ENCODE data around the gene COX17. TPM values are rescaled to one million over a fixed set of nuclear protein-coding genes. Genes with fewer than 3 reads are reported as not detected.

Gene COX17
- total RNA-seq, result 16.0 TPM

GRCh38 chr3:119676771-119677640 lies at the start of gene COX17:
Gene COX17, minus strand, starts transcription at chr3:119677406. Its CDS starts 96 bp downstream, at chr3:119677310.

GRCh38 chr3:119702530-119703527 lies 25.6 kb upstream of the COX17 start, which contains the start of gene CFAP91:
Gene CFAP91, plus strand, starts transcription at chr3:119703022. Its CDS starts 77 bp downstream, at chr3:119703099.

GRCh38 chr3:119660474-119661440 lies 16.4 kb downstream of the COX17 start, which contains the start of gene POPDC2:
Gene POPDC2, minus strand, starts transcription at chr3:119660589. Its CDS starts 166 bp downstream, at chr3:119660423.

Other genes starting within 250 kb of the COX17 start
- gene TMEM39A, start 213.8 kb downstream of the COX17 start, total RNA-seq, result 36.0 TPM
- 31.9 TPM for gene POGLUT1, start 208.4 kb downstream of the COX17 start, total RNA-seq
- 30.0 TPM for gene TIMMDC1, start 178.9 kb downstream of the COX17 start, total RNA-seq
- gene CD80, start 117.8 kb downstream of the COX17 start, total RNA-seq, result not detected
- 1.3 TPM for gene ADPRH, start 97.9 kb downstream of the COX17 start, total RNA-seq
- 0.31 TPM for gene PLA1A, start 79.5 kb downstream of the COX17 start, total RNA-seq
- 2.5 TPM for gene POPDC2, start 16.8 kb downstream of the COX17 start, total RNA-seq
- gene CFAP91, start 25.6 kb upstream of the COX17 start, total RNA-seq, result 13.5 TPM
- gene NR1I2, start 104.7 kb upstream of the COX17 start, total RNA-seq, result 0.63 TPM

Measured in parietal lobe (tissue), 1 donor.